IMR-90 (cell line): Measurements from ENCODE around the gene RUFY4. TPM values are rescaled to one million over a fixed set of nuclear protein-coding genes. Genes with fewer than 3 reads are reported as not detected.

ENCODE experiments used
- ATAC-seq: fragments of 200-7000 bp; cut with Tn5 transposase; 2 replicates; pipeline ENCODE4 v1.9.1; 2020; ENCODE audit warnings: low read depth, mild to moderate bottlenecking, moderate library complexity
- BruUV-seq: library from RNA; stranded (reverse); fragments of 400-500 nt; replicated peaks from 2 replicates; lab custom pipeline; 2021; lab: Mats Ljungman, UMichigan
- CTCF ChIA-PET: fragments of 300-600 bp; formaldehyde crosslinking; extraction: SDS; loops from one replicate; lab custom pipeline; 2021; ENCODE audit warnings: antibody characterized with exemption; lab: Yijun Ruan, JAX
- POLR2A ChIA-PET: fragments of 300-600 bp; sonication (Branson Sonifier 250); formaldehyde crosslinking; loops from one replicate; lab custom pipeline; 2022; ENCODE audit warnings: antibody characterized with exemption; ENCODE audit not compliant: unreplicated experiment; lab: Charles Lee
- DNase-seq: peaks from one replicate; pipeline ENCODE4 v3.0.0; 2013
- H2AFZ ChIP-seq: replicated peaks from 2 replicates; pipeline ENCODE3; 2013; ENCODE audit warnings: low read length, mild to moderate bottlenecking; ENCODE audit not compliant: poor library complexity
- H2AK5ac ChIP-seq: 2 replicates; pipeline ENCODE4 v1.6.1; 2013; ENCODE audit warnings: low read depth, low read length, inconsistent platforms
- H2AK9ac ChIP-seq: replicated peaks from 2 replicates; pipeline ENCODE3; 2013; ENCODE audit warnings: mild to moderate bottlenecking, low read depth, low read length, moderate library complexity; ENCODE audit not compliant: poor library complexity
- H2BK120ac ChIP-seq: 2 replicates; pipeline ENCODE4 v1.6.1; 2013; ENCODE audit warnings: low read depth, low read length, inconsistent platforms
- H2BK15ac ChIP-seq: 3 replicates; pipeline ENCODE4 v1.6.1; 2013; ENCODE audit warnings: low read depth, low read length, inconsistent platforms
- H2BK20ac ChIP-seq: 2 replicates; pipeline ENCODE4 v1.6.1; 2013; ENCODE audit warnings: low read depth, mild to moderate bottlenecking, inconsistent platforms, low read length, moderate library complexity
- H2BK5ac ChIP-seq: 2 replicates; pipeline ENCODE4 v1.6.1; 2013; ENCODE audit warnings: mild to moderate bottlenecking, low read depth, low read length, inconsistent platforms; ENCODE audit not compliant: poor library complexity, severe bottlenecking
- H3K14ac ChIP-seq: replicated peaks from 2 replicates; pipeline ENCODE4 v1.6.1; 2013; ENCODE audit warnings: low read depth, low read length, inconsistent platforms
- H3K18ac ChIP-seq: 2 replicates; pipeline ENCODE4 v1.6.1; 2013; ENCODE audit warnings: low read depth, low read length, control low read depth
- H3K23ac ChIP-seq: 2 replicates; pipeline ENCODE4 v1.6.1; 2013; ENCODE audit warnings: low read depth, low read length, inconsistent platforms
- H3K27ac ChIP-seq: 2 replicates; pipeline ENCODE4 v1.5.1; 2013; ENCODE audit warnings: mild to moderate bottlenecking, control low read depth, low read length; ENCODE audit not compliant: insufficient read depth
- H3K27me3 ChIP-seq: 2 replicates; pipeline ENCODE4 v1.6.1; 2013; ENCODE audit warnings: low read length; ENCODE audit not compliant: control insufficient read depth, insufficient read depth
- H3K36me3 ChIP-seq: 2 replicates; pipeline ENCODE4 v1.6.1; 2013; ENCODE audit warnings: low read length, mixed read lengths; ENCODE audit not compliant: control insufficient read depth, insufficient read depth
- H3K4ac ChIP-seq: 2 replicates; pipeline ENCODE4 v1.6.1; 2013; ENCODE audit warnings: low read depth, low read length, inconsistent platforms
- H3K4me1 ChIP-seq: 2 replicates; pipeline ENCODE4 v1.6.1; 2013; ENCODE audit warnings: low read length, mixed read lengths; ENCODE audit not compliant: control insufficient read depth, insufficient read depth
- H3K4me2 ChIP-seq: 2 replicates; pipeline ENCODE4 v1.6.1; 2013; ENCODE audit warnings: low read depth, mild to moderate bottlenecking, control low read depth, low read length, moderate library complexity
- H3K4me3 ChIP-seq: 2 replicates; pipeline ENCODE4 v1.5.1; 2013; ENCODE audit warnings: low read depth, mild to moderate bottlenecking, control low read depth, low read length, moderate library complexity; ENCODE audit not compliant: insufficient read depth
- H3K56ac ChIP-seq: 2 replicates; pipeline ENCODE4 v1.6.1; 2013; ENCODE audit warnings: low read length, inconsistent platforms; ENCODE audit not compliant: insufficient read depth; ENCODE audit errors: extremely low read depth
- H3K79me1 ChIP-seq, 2 experiments: 2 replicates each; pipeline ENCODE4 v1.6.1; 2013; ENCODE audit warnings: low read length in 2 of 2, inconsistent platforms in 1 of 2, low read depth in 1 of 2
- H3K9ac ChIP-seq: 2 replicates; pipeline ENCODE4 v1.6.1; 2013; ENCODE audit warnings: low read depth, low read length, control low read depth
- H3K9me1 ChIP-seq: 2 replicates; pipeline ENCODE4 v1.6.1; 2013; ENCODE audit warnings: low read length, inconsistent platforms; ENCODE audit not compliant: insufficient read depth
- H3K9me3 ChIP-seq: 2 replicates; pipeline ENCODE4 v1.6.1; 2013; ENCODE audit warnings: low read length; ENCODE audit not compliant: control insufficient read depth, insufficient read depth
- H4K20me1 ChIP-seq: 2 replicates; pipeline ENCODE4 v1.6.1; 2013; ENCODE audit warnings: low read length, inconsistent platforms; ENCODE audit not compliant: insufficient read depth
- H4K5ac ChIP-seq: 2 replicates; pipeline ENCODE4 v1.6.1; 2013; ENCODE audit warnings: mild to moderate bottlenecking, low read depth, low read length, control low read depth
- H4K8ac ChIP-seq, 2 experiments: 2 replicates each; pipeline ENCODE4 v1.6.1; 2013; ENCODE audit warnings: low read depth in 2 of 2, low read length in 2 of 2, control low read depth in 1 of 2, inconsistent platforms in 1 of 2
- H4K91ac ChIP-seq: 2 replicates; pipeline ENCODE4 v1.6.1; 2013; ENCODE audit warnings: low read depth, low read length, inconsistent platforms; ENCODE audit not compliant: insufficient read depth
- BHLHE40 ChIP-seq: fragments of 150-350 bp; IDR thresholded peaks from 2 replicates; pipeline ENCODE4 v1.6.1; 2016; ENCODE audit warnings: mild to moderate bottlenecking, low read depth, low read length
- CEBPB ChIP-seq: IDR thresholded peaks from 2 replicates; pipeline ENCODE4 v1.6.1; 2012; ENCODE audit warnings: low read depth, low read length, improper control_type of control experiment
- CHD1 ChIP-seq: IDR thresholded peaks from 2 replicates; pipeline ENCODE4 v1.6.1; 2012; ENCODE audit warnings: low read depth, low read length, improper control_type of control experiment
- CTCF ChIP-seq: conservative IDR thresholded peaks from 2 replicates; pipeline ENCODE4 v1.5.1; 2012; ENCODE audit warnings: mild to moderate bottlenecking, low read depth, low read length, improper control_type of control experiment
- FOS ChIP-seq: fragments of 150-350 bp; IDR thresholded peaks from 2 replicates; pipeline ENCODE4 v1.6.1; 2016; ENCODE audit warnings: low read depth, low read length
- MAFK ChIP-seq: IDR thresholded peaks from 2 replicates; pipeline ENCODE4 v1.6.1; 2012; ENCODE audit warnings: low read depth, low read length, improper control_type of control experiment
- MAZ ChIP-seq: IDR thresholded peaks from 2 replicates; pipeline ENCODE4 v1.6.1; 2012; ENCODE audit warnings: low read depth, mild to moderate bottlenecking, low read length, improper control_type of control experiment, moderate library complexity, borderline replicate concordance
- MXI1 ChIP-seq: IDR thresholded peaks from 2 replicates; pipeline ENCODE4 v1.6.1; 2012; ENCODE audit warnings: low read depth, mild to moderate bottlenecking, low read length, moderate library complexity, borderline replicate concordance
- NFE2L2 ChIP-seq: fragments of 150-350 bp; IDR thresholded peaks from 2 replicates; pipeline ENCODE4 v1.6.1; 2016; ENCODE audit warnings: low read depth, mild to moderate bottlenecking, low read length
- POLR2A ChIP-seq: IDR thresholded peaks from 2 replicates; pipeline ENCODE4 v1.6.1; 2012; ENCODE audit warnings: mild to moderate bottlenecking, low read depth, low read length
- RAD21 ChIP-seq: IDR thresholded peaks from 2 replicates; pipeline ENCODE4 v1.6.1; 2012; ENCODE audit warnings: low read length, improper control_type of control experiment
- RCOR1 ChIP-seq: IDR thresholded peaks from 2 replicates; pipeline ENCODE4 v1.6.1; 2012; ENCODE audit warnings: mild to moderate bottlenecking, low read length, improper control_type of control experiment; ENCODE audit not compliant: insufficient replicate concordance
- RFX5 ChIP-seq: IDR thresholded peaks from 2 replicates; pipeline ENCODE4 v1.8.0; 2012; ENCODE audit warnings: low read depth, mild to moderate bottlenecking, low read length, moderate library complexity
- SMC3 ChIP-seq: fragments of 150-350 bp; IDR thresholded peaks from 2 replicates; pipeline ENCODE4 v1.6.1; 2016; ENCODE audit warnings: low read depth, mild to moderate bottlenecking, antibody characterized with exemption, low read length, moderate library complexity
- WGBS, 2 experiments: methylation state at CpG; one replicate each; pipeline versions ENCODE4 v1.1.5 to v1.1.7; 2013; ENCODE audit warnings: missing lambda C conversion rate in 2 of 2; ENCODE audit not compliant: insufficient read length in 1 of 2; ENCODE audit errors: extremely low coverage in 2 of 2; 5-methylcytosine and 5-hydroxymethylcytosine counted together
- dilution Hi-C: fragments of 300-500 bp; cut with HindIII; formaldehyde crosslinking; loops from one replicate; pipeline ENCODE4 v1.14.3; 2018; ENCODE audit warnings: low sequenced_read_pairs; ENCODE audit not compliant: unreplicated experiment
- in situ Hi-C: fragments of 300-500 bp; cut with MboI; formaldehyde crosslinking; loops from 3 replicates; pipeline ENCODE4 v1.14.3; 2019; ENCODE audit warnings: low sequenced_read_pairs, inconsistent platforms, mixed read lengths
- intact Hi-C: fragments of 100-400 bp; cut with micrococcal nuclease; formaldehyde crosslinking; loops from 2 replicates; pipeline ENCODE4 v1.10.0; 2022
- polyA plus RNA-seq, 3 experiments: library from polyadenylated mRNA; depleted of rRNA; stranded (reverse); fragments of >200 nt; gene quantifications; 2 replicates each; pipeline ENCODE4 v1.2.3, GENCODE V29; 2012; ENCODE audit warnings: low replicate concordance in 1 of 3
- total RNA-seq: library from RNA; depleted of rRNA; stranded (reverse); fragments of >200 nt; gene quantifications from 2 replicates; pipeline ENCODE4 v1.2.3, GENCODE V29; 2012
- TF ChIP-seq, protein P1 (sequence below): fragments of 150-350 bp; IDR thresholded peaks from 2 replicates; pipeline ENCODE4 v1.6.1; 2016; ENCODE audit warnings: low read depth, mild to moderate bottlenecking, low read length, moderate library complexity, borderline replicate concordance
- TF ChIP-seq, protein P2 (sequence below): fragments of 150-350 bp; IDR thresholded peaks from 2 replicates; pipeline ENCODE4 v1.6.1; 2017; ENCODE audit warnings: mild to moderate bottlenecking, antibody characterized with exemption, low read length, low read depth

The RUFY4 gene
- total and polyA plus RNA-seq, 2 of the 4 experiments (the other 2 are of a cell fraction): not detected

- no TSS peak for BruUV-seq
- Histone ChIP-seq H3K23ac (no peak overlapping the region), H3K27ac (no peak overlapping the region), H3K9me3 (no peaks in the 10 kb centered on the region), H4K5ac (no peak overlapping the region), H4K8ac (no peak overlapping the region), H3K14ac (no peak overlapping the region), H3K4me3 (no peak overlapping the region), H3K9me1 (peaks cover 8% of the 10 kb centered on the region), H2AK9ac (no peak overlapping the region), H2AFZ (no peak overlapping the region), H2BK20ac (no peak overlapping the region), H3K4me2 (no peak overlapping the region), H3K79me1 (no peaks in the 10 kb centered on the region), H3K36me3 (no peaks in the 10 kb centered on the region), H2BK120ac (no peak overlapping the region), H4K20me1 (no peaks in the 10 kb centered on the region), H4K91ac (no peak overlapping the region), H3K27me3 (peaks cover 29% of the 10 kb centered on the region; the same call in 1 of the 2 replicates), H2BK15ac (no peak overlapping the region), H3K4ac (no peak overlapping the region), H2AK5ac (no peak overlapping the region), H3K18ac (no peak overlapping the region), H3K4me1 (peaks cover 6% of the 10 kb centered on the region; the same call in 1 of the 2 replicates), H3K56ac (no peak overlapping the region), H3K9ac (no peak overlapping the region), H2BK5ac (no peak overlapping the region)
- in situ Hi-C loops (no loop called here), intact Hi-C loops (no loop called here), dilution Hi-C loops (no loop called here)
- CTCF ChIA-PET: no interaction called here
- 71% methylated on average over 5 of the region's 17 CpGs; no CpG with 5 or more reads in 1 of the 2 experiments for WGBS, 2 experiments
- no peak for DNase-seq
- no peak for ATAC-seq
- POLR2A ChIA-PET: no interaction called here
- TF ChIP-seq MAFK: no peak
- TF ChIP-seq, protein P1, sequence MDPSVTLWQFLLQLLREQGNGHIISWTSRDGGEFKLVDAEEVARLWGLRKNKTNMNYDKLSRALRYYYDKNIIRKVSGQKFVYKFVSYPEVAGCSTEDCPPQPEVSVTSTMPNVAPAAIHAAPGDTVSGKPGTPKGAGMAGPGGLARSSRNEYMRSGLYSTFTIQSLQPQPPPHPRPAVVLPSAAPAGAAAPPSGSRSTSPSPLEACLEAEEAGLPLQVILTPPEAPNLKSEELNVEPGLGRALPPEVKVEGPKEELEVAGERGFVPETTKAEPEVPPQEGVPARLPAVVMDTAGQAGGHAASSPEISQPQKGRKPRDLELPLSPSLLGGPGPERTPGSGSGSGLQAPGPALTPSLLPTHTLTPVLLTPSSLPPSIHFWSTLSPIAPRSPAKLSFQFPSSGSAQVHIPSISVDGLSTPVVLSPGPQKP: no peak
- no peak for TF ChIP-seq MXI1
- no peak for TF ChIP-seq SMC3
- no peak for TF ChIP-seq RCOR1
- no peak for TF ChIP-seq RAD21
- TF ChIP-seq NFE2L2: no peak
- TF ChIP-seq FOS: no peak
- no peak for TF ChIP-seq CEBPB
- no peak for TF ChIP-seq CHD1
- no peak for TF ChIP-seq BHLHE40
- no peak for TF ChIP-seq POLR2A
- TF ChIP-seq CTCF: no peak
- TF ChIP-seq, protein P2, sequence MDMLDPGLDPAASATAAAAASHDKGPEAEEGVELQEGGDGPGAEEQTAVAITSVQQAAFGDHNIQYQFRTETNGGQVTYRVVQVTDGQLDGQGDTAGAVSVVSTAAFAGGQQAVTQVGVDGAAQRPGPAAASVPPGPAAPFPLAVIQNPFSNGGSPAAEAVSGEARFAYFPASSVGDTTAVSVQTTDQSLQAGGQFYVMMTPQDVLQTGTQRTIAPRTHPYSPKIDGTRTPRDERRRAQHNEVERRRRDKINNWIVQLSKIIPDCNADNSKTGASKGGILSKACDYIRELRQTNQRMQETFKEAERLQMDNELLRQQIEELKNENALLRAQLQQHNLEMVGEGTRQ: no peak
- no peak for TF ChIP-seq MAZ
- no peak for TF ChIP-seq RFX5
Observed at GRCh38 chr2:218026676-218027425, 42.2 kb upstream of the RUFY4 start.
